Measurements from ENCODE around the gene THAP7.

The THAP7 gene

GRCh38 chr22:20953342-20953608 is 48.6 kb downstream of the THAP7 start:
- no peak overlapping the region for H3K4me3 ChIP-seq
- H3K9me3 ChIP-seq: no peaks in the 10 kb centered on the region
- no peaks in the 10 kb centered on the region for H3K27me3 ChIP-seq
- TF ChIP-seq CTCF (IDR thresholded peaks at IDR 0.05): no peak
- peaks cover 25 to 50% (median 33%) of the 10 kb centered on the region in 3 donors for H3K36me3 ChIP-seq
- H3K4me1 ChIP-seq: peaks cover 0 to 22% (median 18%) of the 10 kb centered on the region in 4 donors
- intact Hi-C loops (cut with DNase I; ENCODE audit: low total_unique reads): no loop called here
- no peak for DNase-seq
- H3K27ac ChIP-seq: no peak overlapping the region

GRCh38 chr22:20952544-20953341 is 49.2 kb downstream of the THAP7 start:
- H3K27me3 ChIP-seq: no peaks in the 10 kb centered on the region
- no peak overlapping the region for H3K27ac ChIP-seq
- H3K9me3 ChIP-seq: no peaks in the 10 kb centered on the region
- peaks cover 0 to 16% (median 13%) of the 10 kb centered on the region in 4 donors for H3K4me1 ChIP-seq
- intact Hi-C loops (cut with DNase I; ENCODE audit: low total_unique reads): no loop called here
- DNase-seq: no peak
- peaks cover 25 to 50% (median 33%) of the 10 kb centered on the region in 3 donors for H3K36me3 ChIP-seq
- no peak for TF ChIP-seq CTCF (IDR thresholded peaks at IDR 0.05)
- no peak overlapping the region for H3K4me3 ChIP-seq

- Histone ChIP-seq H3K4me3 (no peak overlapping the region), H3K36me3 (peaks cover 25 to 50% (median 33%) of the 10 kb centered on the region in 3 donors), H3K4me1 (peaks cover 0 to 8% (median 6%) of the 10 kb centered on the region in 4 donors), H3K27me3 (no peaks in the 10 kb centered on the region), H3K9me3 (no peaks in the 10 kb centered on the region), H3K27ac (no peak overlapping the region)
- TF ChIP-seq CTCF (IDR thresholded peaks at IDR 0.05): no peak
- DNase-seq: no peak
- intact Hi-C loops (cut with DNase I; ENCODE audit: low total_unique reads): no loop called here
Observed at GRCh38 chr22:20951932-20952380, 50.0 kb downstream of the THAP7 start.

GRCh38 chr22:20951151-20951931 is 50.6 kb downstream of the THAP7 start:
- no peak overlapping the region for H3K27ac ChIP-seq
- H3K4me1 ChIP-seq: peaks cover 0 to 8% (median 1%) of the 10 kb centered on the region in 4 donors
- no peaks in the 10 kb centered on the region for H3K27me3 ChIP-seq
- no peak for TF ChIP-seq CTCF (IDR thresholded peaks at IDR 0.05)
- intact Hi-C loops (cut with DNase I; ENCODE audit: low total_unique reads): no loop called here
- peaks cover 25 to 50% (median 33%) of the 10 kb centered on the region in 3 donors for H3K36me3 ChIP-seq
- no peaks in the 10 kb centered on the region for H3K9me3 ChIP-seq
- DNase-seq: no peak
- no peak overlapping the region for H3K4me3 ChIP-seq

GRCh38 chr22:20949698-20950183 is 52.2 kb downstream of the THAP7 start:
- H3K27me3 ChIP-seq: no peaks in the 10 kb centered on the region
- no peak overlapping the region for H3K4me3 ChIP-seq
- peaks cover 0 to 23% (median 6%) of the 10 kb centered on the region in 4 donors for H3K4me1 ChIP-seq
- peaks cover 25 to 50% (median 33%) of the 10 kb centered on the region in 3 donors for H3K36me3 ChIP-seq
- no peaks in the 10 kb centered on the region for H3K9me3 ChIP-seq
- intact Hi-C loops (cut with DNase I; ENCODE audit: low total_unique reads): no loop called here
- H3K27ac ChIP-seq: no peak overlapping the region
- DNase-seq: no peak
- no peak for TF ChIP-seq CTCF (IDR thresholded peaks at IDR 0.05)
